Suprapubic skin (tissue), 3 donors: ENCODE data around the gene BAHCC1.

ENCODE experiments used
- POLR2A ChIP-seq, 2 donors: fragments of 450-650 bp; IDR thresholded peaks; one replicate each; pipeline ENCODE4 v1.6.1; 2017; ENCODE audit warnings: antibody characterized with exemption in 2 of 2, mild to moderate bottlenecking in 2 of 2, moderate library complexity in 2 of 2
- TF ChIP-seq, protein P1 (sequence below), 2 donors: fragments of 200-600 bp in 1 of 2; fragments of 450-650 bp in 1 of 2; sonication (generic) in 1 of 2; IDR thresholded peaks; one replicate each; pipeline ENCODE4 v1.5.1; 2016 to 2019; ENCODE audit warnings: antibody characterized with exemption in 2 of 2, mild to moderate bottlenecking in 1 of 2, moderate library complexity in 1 of 2

DNA sequence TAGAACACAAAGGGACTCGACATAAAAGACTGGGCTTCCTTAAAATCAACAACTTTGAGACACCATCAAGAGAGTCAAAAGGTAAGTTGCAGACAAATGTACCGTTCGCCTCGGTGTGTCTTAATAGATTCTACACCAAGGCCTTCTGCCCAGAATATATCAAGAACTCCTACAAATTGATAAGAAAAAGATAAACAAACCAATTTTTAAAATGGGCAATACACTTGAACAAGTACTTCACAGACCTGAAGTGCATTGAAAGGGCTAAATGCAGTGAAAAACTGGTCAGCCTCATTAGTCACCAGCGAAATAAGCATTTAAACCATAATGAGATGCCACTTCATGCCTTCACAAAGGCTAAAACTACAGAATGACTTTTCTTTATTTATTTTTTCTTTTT, 20.4 kb upstream of the BAHCC1 start:
- TF ChIP-seq POLR2A (IDR thresholded peaks at IDR 0.05): no peak
- TF ChIP-seq, protein P1, sequence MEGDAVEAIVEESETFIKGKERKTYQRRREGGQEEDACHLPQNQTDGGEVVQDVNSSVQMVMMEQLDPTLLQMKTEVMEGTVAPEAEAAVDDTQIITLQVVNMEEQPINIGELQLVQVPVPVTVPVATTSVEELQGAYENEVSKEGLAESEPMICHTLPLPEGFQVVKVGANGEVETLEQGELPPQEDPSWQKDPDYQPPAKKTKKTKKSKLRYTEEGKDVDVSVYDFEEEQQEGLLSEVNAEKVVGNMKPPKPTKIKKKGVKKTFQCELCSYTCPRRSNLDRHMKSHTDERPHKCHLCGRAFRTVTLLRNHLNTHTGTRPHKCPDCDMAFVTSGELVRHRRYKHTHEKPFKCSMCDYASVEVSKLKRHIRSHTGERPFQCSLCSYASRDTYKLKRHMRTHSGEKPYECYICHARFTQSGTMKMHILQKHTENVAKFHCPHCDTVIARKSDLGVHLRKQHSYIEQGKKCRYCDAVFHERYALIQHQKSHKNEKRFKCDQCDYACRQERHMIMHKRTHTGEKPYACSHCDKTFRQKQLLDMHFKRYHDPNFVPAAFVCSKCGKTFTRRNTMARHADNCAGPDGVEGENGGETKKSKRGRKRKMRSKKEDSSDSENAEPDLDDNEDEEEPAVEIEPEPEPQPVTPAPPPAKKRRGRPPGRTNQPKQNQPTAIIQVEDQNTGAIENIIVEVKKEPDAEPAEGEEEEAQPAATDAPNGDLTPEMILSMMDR (IDR thresholded peaks at IDR 0.05): no peak
